Left renal cortex interstitium (tissue), 4 donors: Measurements from ENCODE around the gene SULT6B1. TPM values are rescaled to one million over a fixed set of nuclear protein-coding genes. Genes with fewer than 3 reads are reported as not detected.

Experiments used
- DNase-seq, 4 donors: peaks; one replicate each; pipeline ENCODE4 v3.0.0-alpha.2; 2013; ENCODE audit warnings: low read depth in 4 of 4, low spot score in 2 of 4, missing footprints in 1 of 4
- polyA plus RNA-seq, 4 donors: library from polyadenylated mRNA; unstranded; fragments of 120-200 nt; gene quantifications; one replicate each; pipeline ENCODE4 v1.2.1, GENCODE V29; 2013; ENCODE audit not compliant: insufficient read length in 4 of 4

Gene SULT6B1
- polyA plus RNA-seq, 4 donors = not detected

DNA sequence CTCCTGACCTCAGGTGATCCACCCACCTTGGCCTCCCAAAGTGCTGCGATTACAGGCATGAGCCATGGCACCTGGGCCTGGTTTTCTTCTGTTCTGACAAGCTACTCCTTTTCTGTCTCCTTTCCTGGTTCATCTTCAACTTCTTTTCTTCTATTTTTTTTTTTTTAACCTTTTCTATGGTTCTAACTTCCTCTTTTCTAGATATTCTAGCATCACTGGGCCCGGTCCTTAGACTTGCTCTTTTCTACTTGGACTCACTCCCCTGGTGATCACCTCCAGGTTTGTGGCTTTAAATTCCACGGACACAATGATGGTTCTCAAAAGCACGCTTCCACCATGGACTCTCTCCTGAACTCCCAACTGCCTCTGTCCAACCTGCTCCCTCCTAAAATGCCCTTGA lies 33.7 kb downstream of the SULT6B1 start:
- no peak for DNase-seq

DNA sequence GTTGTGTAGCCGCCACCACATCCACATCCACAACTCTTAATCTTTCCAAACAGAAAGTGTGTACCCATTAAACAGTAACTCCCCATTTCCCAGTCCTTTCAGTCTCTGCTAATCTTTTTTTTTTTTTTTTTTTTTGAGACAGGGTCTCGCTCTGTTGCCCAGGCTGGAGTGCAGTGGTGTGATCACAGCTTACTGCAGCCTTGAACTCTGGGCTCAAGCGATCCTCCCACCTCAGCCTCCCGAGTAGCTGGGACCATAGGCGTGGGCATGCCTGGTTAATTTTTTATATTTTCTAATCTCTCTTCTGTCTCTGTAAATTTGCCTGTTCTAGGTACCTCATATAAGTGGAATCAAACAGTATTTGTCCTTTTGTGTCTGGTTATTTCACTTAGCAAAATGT lies 35.2 kb downstream of the SULT6B1 start:
- DNase-seq = no peak

- DNase-seq = no peak
Observed at GRCh38 chr2:37149626-37150322, 38.7 kb downstream of the SULT6B1 start.

DNA sequence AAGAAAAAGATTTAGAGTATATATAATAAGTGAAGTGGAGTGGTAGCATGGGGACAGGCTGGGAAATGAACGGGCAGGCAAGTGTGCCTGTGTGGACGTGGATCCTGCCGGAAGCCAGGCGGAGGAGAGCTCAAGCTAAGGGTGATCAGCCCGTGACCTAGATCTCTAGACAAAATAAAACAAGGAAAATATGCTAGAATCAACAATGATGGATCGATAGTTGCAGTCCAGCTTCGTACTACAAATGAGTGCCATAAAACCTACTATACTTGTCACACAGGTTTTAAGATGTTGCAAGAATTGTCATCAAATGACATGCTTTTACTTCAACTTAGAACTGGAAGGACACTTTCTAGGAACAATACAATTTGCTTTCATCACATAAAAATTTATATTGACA lies 40.1 kb downstream of the SULT6B1 start:
- DNase-seq = no peak

GRCh38 chr2:37146062-37146461 lies 42.4 kb downstream of the SULT6B1 start:
- DNase-seq = no peak

DNA sequence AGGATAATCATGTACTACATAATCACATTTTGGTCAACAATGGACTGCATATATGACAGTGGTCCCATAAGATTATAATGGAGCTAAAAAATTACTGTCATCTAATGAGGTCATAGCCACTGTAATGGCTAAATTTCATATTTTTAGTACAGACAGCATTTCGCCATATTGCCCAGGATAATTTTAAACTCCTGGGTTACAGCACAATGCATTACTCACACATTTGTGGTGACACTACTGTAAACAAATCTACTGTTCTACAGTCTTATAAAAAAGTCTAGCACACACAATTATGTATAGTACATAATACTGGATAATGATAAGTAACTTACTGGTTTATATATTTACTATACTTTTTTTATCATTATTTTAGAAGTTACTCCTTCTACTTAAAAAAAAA lies 44.5 kb downstream of the SULT6B1 start:
- DNase-seq = no peak

GRCh38 chr2:37142546-37142945 lies 45.9 kb downstream of the SULT6B1 start:
- DNase-seq = no peak

DNA sequence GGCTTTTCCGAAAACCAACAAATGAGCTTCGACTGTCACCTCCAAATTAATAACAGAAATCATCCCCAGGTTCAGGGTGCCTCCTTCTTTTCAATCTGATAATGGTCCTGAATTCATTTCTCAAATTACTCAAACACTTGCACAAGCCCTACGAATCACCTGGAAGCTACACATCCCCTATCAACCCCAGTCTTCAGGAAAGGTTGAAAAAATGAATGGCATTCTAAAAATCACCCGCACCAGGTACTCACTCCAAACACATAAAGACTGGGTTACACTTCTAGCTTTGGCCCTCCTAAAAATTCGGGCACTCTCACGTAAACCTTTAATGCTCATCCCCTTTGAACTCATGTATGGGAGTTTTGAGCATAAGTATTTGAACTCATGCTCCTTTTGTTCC lies 55.6 kb downstream of the SULT6B1 start:
- no peak for DNase-seq

DNA sequence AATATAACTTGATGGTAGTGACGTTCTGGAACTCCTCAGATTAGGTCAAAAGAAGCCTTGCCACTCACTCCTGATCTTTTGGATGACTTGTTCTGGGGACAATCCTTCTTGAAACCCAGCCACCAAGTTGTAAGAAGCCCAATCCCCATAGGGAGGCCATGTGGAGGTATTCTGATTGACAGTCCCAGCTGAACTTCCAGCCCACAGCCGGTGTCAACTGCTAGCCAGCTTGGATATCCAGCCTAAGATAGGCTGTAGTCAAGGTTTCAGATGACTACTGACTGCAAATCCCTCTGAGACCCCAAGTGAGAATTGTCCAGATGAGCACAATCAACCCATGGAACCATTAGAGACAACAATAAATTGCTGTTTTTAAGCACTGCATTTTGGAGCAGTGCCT lies 63.1 kb downstream of the SULT6B1 start:
- DNase-seq = no peak

DNA sequence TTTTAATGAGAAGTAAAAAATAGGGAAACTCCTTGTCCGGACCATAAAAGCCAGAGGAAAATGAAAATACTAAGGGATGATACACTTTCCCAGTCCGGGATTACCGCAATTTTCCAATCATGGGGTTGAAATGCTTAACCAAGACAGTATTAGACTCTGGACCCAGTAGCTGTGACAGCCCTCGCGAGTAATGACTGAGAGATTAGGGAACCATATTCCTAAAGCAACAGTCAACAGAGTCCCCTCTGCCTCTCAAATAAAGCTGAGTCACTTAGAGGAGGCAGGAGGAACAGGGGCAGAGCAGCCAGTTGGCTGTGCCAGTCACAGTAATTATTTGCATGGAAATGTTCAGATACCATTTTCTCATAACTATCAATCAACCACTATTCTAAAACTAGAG lies 69.3 kb downstream of the SULT6B1 start:
- DNase-seq = no peak

Other genes starting within 250 kb of the SULT6B1 start
- 10 to 100 TPM; 19.0 to 22.6 (median 21.5) TPM for gene STRN, start 222.1 kb downstream of the SULT6B1 start, polyA plus RNA-seq
- 10 to 100 TPM; 18.3 to 25.9 (median 22.9) TPM for gene HEATR5B, start 104.3 kb downstream of the SULT6B1 start, polyA plus RNA-seq
- gene GPATCH11, start 104.2 kb downstream of the SULT6B1 start, polyA plus RNA-seq = 10 to 100 TPM in 2 of 4 donors, 1 to 10 TPM in 2; 8.7 to 11.2 (median 10.3) TPM
- 10 to 100 TPM; 31.1 to 38.9 (median 32.9) TPM for gene EIF2AK2, start 31.7 kb downstream of the SULT6B1 start, polyA plus RNA-seq
- gene CEBPZOS, start 7.8 kb upstream of the SULT6B1 start, polyA plus RNA-seq = 10 to 100 TPM; 47.7 to 65.8 (median 57.8) TPM
- gene CEBPZ, start 42.9 kb upstream of the SULT6B1 start, polyA plus RNA-seq = 10 to 100 TPM; 70.3 to 95.6 (median 84.5) TPM
- 10 to 100 TPM; 15.6 to 32.5 (median 29.5) TPM for gene NDUFAF7, start 43.0 kb upstream of the SULT6B1 start, polyA plus RNA-seq
- gene PRKD3, start 136.2 kb upstream of the SULT6B1 start, polyA plus RNA-seq = 10 to 100 TPM; 43.9 to 54.9 (median 50.4) TPM
- gene QPCT, start 156.0 kb upstream of the SULT6B1 start, polyA plus RNA-seq = 10 to 100 TPM; 11.5 to 15.1 (median 14.0) TPM